SK-N-SH (cell line): ENCODE measurements around the gene LRP1.

Source experiments
- CHD2 ChIP-seq: fragments of 150-350 bp; IDR thresholded peaks from 2 replicates; pipeline ENCODE4 v1.6.1; 2018; ENCODE audit warnings: low read length; ENCODE audit not compliant: partially characterized antibody
- FOXM1 ChIP-seq: IDR thresholded peaks from 2 replicates; pipeline ENCODE4 v1.4.0; 2012; ENCODE audit warnings: low read depth, mild to moderate bottlenecking
- GABPA ChIP-seq: IDR thresholded peaks from 2 replicates; pipeline ENCODE4 v1.4.0; 2012; ENCODE audit warnings: low read depth, mild to moderate bottlenecking
- NRF1 ChIP-seq: IDR thresholded peaks from 2 replicates; pipeline ENCODE4 v1.6.1; 2012; ENCODE audit warnings: low read depth, mild to moderate bottlenecking, low read length
- POLR2AphosphoS5 ChIP-seq: IDR thresholded peaks from 2 replicates; pipeline ENCODE4 v1.6.1; 2012; ENCODE audit warnings: low read depth, low read length
- RAD21 ChIP-seq: IDR thresholded peaks from 2 replicates; pipeline ENCODE4 v1.6.1; 2012; ENCODE audit warnings: mild to moderate bottlenecking, low read length
- SMC3 ChIP-seq: IDR thresholded peaks from 2 replicates; pipeline ENCODE4 v1.6.1; 2012; ENCODE audit warnings: low read depth, low read length, improper control_type of control experiment
- TCF12 ChIP-seq: IDR thresholded peaks from 2 replicates; pipeline ENCODE4 v1.4.0; 2012
- YY1 ChIP-seq: IDR thresholded peaks from 2 replicates; pipeline ENCODE4 v1.4.0; 2012; ENCODE audit warnings: low read depth, mild to moderate bottlenecking
- TF ChIP-seq, protein P1 (sequence below): fragments of 200-600 bp; sonication (generic); IDR thresholded peaks from 2 replicates; pipeline ENCODE4 v1.6.1; 2017; ENCODE audit warnings: antibody characterized with exemption, mild to moderate bottlenecking, moderate library complexity
- TF ChIP-seq, protein P2 (sequence below): fragments of 150-350 bp; IDR thresholded peaks from 2 replicates; pipeline ENCODE4 v1.6.1; 2016; ENCODE audit warnings: mild to moderate bottlenecking, low read depth, low read length
- TF ChIP-seq, protein P3 (sequence below): IDR thresholded peaks from 2 replicates; pipeline ENCODE4 v1.4.0; 2012; ENCODE audit warnings: low read depth
- TF ChIP-seq, protein P4 (sequence below): IDR thresholded peaks from 2 replicates; pipeline ENCODE4 v1.4.0; 2012; ENCODE audit warnings: low read depth, borderline replicate concordance
- TF ChIP-seq, protein P5 (sequence below): fragments of 150-350 bp; IDR thresholded peaks from 2 replicates; pipeline ENCODE4 v1.6.1; 2017; ENCODE audit warnings: antibody characterized with exemption, low read length, low read depth, borderline replicate concordance

DNA sequence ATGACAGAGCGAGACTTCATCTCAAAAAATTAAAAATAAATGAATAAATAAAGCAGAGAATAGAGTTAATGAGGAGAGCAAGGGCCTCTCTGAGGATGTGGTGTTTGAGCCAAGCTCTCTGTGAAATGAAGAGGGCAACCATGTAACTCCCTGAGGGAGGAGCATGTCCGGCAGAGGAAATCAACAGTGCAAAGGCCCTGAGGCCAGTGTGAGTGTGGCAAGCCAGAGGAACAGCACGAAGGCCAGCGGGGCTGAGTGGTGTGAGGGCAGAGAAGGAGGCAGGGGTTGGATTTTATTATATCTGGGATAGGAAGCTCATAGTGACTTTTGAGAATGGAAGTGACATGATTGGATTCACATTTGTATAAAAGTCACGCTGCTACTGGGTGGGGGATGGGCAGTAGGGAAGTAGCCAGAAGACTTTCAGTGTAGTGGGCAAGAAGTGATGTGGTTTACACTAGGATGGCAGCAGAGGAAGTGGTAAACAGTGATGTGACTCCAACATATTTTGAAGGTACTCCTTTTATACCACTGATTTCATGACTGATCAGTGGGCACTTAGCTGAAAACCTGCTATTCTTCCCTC, 29.4 kb downstream of the LRP1 start:
- TF ChIP-seq, protein P1, sequence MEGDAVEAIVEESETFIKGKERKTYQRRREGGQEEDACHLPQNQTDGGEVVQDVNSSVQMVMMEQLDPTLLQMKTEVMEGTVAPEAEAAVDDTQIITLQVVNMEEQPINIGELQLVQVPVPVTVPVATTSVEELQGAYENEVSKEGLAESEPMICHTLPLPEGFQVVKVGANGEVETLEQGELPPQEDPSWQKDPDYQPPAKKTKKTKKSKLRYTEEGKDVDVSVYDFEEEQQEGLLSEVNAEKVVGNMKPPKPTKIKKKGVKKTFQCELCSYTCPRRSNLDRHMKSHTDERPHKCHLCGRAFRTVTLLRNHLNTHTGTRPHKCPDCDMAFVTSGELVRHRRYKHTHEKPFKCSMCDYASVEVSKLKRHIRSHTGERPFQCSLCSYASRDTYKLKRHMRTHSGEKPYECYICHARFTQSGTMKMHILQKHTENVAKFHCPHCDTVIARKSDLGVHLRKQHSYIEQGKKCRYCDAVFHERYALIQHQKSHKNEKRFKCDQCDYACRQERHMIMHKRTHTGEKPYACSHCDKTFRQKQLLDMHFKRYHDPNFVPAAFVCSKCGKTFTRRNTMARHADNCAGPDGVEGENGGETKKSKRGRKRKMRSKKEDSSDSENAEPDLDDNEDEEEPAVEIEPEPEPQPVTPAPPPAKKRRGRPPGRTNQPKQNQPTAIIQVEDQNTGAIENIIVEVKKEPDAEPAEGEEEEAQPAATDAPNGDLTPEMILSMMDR = no peak
- TF ChIP-seq, protein P2, sequence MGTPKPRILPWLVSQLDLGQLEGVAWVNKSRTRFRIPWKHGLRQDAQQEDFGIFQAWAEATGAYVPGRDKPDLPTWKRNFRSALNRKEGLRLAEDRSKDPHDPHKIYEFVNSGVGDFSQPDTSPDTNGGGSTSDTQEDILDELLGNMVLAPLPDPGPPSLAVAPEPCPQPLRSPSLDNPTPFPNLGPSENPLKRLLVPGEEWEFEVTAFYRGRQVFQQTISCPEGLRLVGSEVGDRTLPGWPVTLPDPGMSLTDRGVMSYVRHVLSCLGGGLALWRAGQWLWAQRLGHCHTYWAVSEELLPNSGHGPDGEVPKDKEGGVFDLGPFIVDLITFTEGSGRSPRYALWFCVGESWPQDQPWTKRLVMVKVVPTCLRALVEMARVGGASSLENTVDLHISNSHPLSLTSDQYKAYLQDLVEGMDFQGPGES = no peak
- TF ChIP-seq YY1 (no peak), CHD2 (no peak), NRF1 (no peak), POLR2AphosphoS5 (no peak), RAD21 (no peak), FOXM1 (no peak), SMC3 (no peak), GABPA (no peak), TCF12 (no peak)
- TF ChIP-seq, protein P3, sequence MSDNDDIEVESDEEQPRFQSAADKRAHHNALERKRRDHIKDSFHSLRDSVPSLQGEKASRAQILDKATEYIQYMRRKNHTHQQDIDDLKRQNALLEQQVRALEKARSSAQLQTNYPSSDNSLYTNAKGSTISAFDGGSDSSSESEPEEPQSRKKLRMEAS = no peak
- TF ChIP-seq, protein P4, sequence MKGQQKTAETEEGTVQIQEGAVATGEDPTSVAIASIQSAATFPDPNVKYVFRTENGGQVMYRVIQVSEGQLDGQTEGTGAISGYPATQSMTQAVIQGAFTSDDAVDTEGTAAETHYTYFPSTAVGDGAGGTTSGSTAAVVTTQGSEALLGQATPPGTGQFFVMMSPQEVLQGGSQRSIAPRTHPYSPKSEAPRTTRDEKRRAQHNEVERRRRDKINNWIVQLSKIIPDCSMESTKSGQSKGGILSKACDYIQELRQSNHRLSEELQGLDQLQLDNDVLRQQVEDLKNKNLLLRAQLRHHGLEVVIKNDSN = no peak
- TF ChIP-seq, protein P5, sequence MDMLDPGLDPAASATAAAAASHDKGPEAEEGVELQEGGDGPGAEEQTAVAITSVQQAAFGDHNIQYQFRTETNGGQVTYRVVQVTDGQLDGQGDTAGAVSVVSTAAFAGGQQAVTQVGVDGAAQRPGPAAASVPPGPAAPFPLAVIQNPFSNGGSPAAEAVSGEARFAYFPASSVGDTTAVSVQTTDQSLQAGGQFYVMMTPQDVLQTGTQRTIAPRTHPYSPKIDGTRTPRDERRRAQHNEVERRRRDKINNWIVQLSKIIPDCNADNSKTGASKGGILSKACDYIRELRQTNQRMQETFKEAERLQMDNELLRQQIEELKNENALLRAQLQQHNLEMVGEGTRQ = no peak
